Measurements from ENCODE around the gene NAALADL2. TPM values are rescaled to one million over a fixed set of nuclear protein-coding genes. Genes with fewer than 3 reads are reported as not detected.

Gene NAALADL2
- total and polyA plus RNA-seq, 4 donors, result 0.28 to 4.6 (median 3.1) TPM

- Histone ChIP-seq H3K4me3 (ENCODE audit: low read depth in 1 of 3, low read length in 3 of 3) (no peak overlapping the region), H3K27ac (ENCODE audit: low read depth in 1 of 2, low read length in 2 of 2) (no peak overlapping the region), H3K27me3 (ENCODE audit: control insufficient read depth in 4 of 4, insufficient read depth in 4 of 4, low read length in 3 of 4) (no peaks in the 10 kb centered on the region), H3K9ac (ENCODE audit: low read depth in 1 of 2, low read length in 2 of 2) (no peak overlapping the region), H3K4me1 (ENCODE audit: control insufficient read depth in 4 of 4, insufficient read depth in 4 of 4, low read length in 3 of 4) (no peaks in the 10 kb centered on the region), H3K9me3 (ENCODE audit: control insufficient read depth in 4 of 4, low read length in 3 of 4) (no peaks in the 10 kb centered on the region), H3K36me3 (ENCODE audit: control insufficient read depth in 4 of 4, insufficient read depth in 3 of 4, low read depth in 1 of 4, low read length in 3 of 4) (no peaks in the 10 kb centered on the region)
- DNase-seq (ENCODE audit: low spot score), result no peak
- TF ChIP-seq, protein P1, sequence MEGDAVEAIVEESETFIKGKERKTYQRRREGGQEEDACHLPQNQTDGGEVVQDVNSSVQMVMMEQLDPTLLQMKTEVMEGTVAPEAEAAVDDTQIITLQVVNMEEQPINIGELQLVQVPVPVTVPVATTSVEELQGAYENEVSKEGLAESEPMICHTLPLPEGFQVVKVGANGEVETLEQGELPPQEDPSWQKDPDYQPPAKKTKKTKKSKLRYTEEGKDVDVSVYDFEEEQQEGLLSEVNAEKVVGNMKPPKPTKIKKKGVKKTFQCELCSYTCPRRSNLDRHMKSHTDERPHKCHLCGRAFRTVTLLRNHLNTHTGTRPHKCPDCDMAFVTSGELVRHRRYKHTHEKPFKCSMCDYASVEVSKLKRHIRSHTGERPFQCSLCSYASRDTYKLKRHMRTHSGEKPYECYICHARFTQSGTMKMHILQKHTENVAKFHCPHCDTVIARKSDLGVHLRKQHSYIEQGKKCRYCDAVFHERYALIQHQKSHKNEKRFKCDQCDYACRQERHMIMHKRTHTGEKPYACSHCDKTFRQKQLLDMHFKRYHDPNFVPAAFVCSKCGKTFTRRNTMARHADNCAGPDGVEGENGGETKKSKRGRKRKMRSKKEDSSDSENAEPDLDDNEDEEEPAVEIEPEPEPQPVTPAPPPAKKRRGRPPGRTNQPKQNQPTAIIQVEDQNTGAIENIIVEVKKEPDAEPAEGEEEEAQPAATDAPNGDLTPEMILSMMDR (IDR thresholded peaks at IDR 0.05; ENCODE audit: low read depth, low read length, missing input control), result no peak
- TF ChIP-seq MAX (IDR thresholded peaks at IDR 0.05) (no peak), HNF4A (conservative IDR thresholded peaks at IDR 0.05) (no peak), RAD21 (IDR thresholded peaks at IDR 0.05) (no peak), FOXA2 (IDR thresholded peaks at IDR 0.05) (no peak), NR2F2 (IDR thresholded peaks at IDR 0.05) (no peak), FOXA1 (IDR thresholded peaks at IDR 0.05) (no peak), EGR1 (IDR thresholded peaks at IDR 0.05; ENCODE audit: low read depth in 2 of 2) (no peak), SP1 (IDR thresholded peaks at IDR 0.05) (no peak), TAF1 (conservative IDR thresholded peaks at IDR 0.05) (no peak), HNF4G (IDR thresholded peaks at IDR 0.05) (no peak), YY1 (IDR thresholded peaks at IDR 0.05) (no peak), GABPA (IDR thresholded peaks at IDR 0.05 in 1 of 2, conservative IDR thresholded peaks at IDR 0.05 in 1 of 2) (no peak), ZBTB33 (IDR thresholded peaks at IDR 0.05) (no peak), RXRA (IDR thresholded peaks at IDR 0.05) (no peak)
- TF ChIP-seq, protein P2, sequence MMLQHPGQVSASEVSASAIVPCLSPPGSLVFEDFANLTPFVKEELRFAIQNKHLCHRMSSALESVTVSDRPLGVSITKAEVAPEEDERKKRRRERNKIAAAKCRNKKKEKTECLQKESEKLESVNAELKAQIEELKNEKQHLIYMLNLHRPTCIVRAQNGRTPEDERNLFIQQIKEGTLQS (IDR thresholded peaks at IDR 0.05), result no peak
- TF ChIP-seq, protein P3, sequence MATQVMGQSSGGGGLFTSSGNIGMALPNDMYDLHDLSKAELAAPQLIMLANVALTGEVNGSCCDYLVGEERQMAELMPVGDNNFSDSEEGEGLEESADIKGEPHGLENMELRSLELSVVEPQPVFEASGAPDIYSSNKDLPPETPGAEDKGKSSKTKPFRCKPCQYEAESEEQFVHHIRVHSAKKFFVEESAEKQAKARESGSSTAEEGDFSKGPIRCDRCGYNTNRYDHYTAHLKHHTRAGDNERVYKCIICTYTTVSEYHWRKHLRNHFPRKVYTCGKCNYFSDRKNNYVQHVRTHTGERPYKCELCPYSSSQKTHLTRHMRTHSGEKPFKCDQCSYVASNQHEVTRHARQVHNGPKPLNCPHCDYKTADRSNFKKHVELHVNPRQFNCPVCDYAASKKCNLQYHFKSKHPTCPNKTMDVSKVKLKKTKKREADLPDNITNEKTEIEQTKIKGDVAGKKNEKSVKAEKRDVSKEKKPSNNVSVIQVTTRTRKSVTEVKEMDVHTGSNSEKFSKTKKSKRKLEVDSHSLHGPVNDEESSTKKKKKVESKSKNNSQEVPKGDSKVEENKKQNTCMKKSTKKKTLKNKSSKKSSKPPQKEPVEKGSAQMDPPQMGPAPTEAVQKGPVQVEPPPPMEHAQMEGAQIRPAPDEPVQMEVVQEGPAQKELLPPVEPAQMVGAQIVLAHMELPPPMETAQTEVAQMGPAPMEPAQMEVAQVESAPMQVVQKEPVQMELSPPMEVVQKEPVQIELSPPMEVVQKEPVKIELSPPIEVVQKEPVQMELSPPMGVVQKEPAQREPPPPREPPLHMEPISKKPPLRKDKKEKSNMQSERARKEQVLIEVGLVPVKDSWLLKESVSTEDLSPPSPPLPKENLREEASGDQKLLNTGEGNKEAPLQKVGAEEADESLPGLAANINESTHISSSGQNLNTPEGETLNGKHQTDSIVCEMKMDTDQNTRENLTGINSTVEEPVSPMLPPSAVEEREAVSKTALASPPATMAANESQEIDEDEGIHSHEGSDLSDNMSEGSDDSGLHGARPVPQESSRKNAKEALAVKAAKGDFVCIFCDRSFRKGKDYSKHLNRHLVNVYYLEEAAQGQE (IDR thresholded peaks at IDR 0.05), result no peak
- WGBS, result 89% methylated on average over 2 of the region's 2 CpGs
These were observed 800.7 kb downstream of the NAALADL2 start for GRCh38 chr3:175659670-175660350.

All from liver (tissue), 9 donors.